H7 (cell line): ENCODE data around the gene SCYGR6. TPM values are rescaled to one million over a fixed set of nuclear protein-coding genes. Genes with fewer than 3 reads are reported as not detected.
"Not testable (repeated sequence)": the region's sequence is repeated elsewhere in the genome, so short reads cannot be mapped to it uniquely, and the experiment has no call there.

Source experiments
- DNase-seq: peaks from one replicate; pipeline ENCODE4 v3.0.0; 2012
- H3K27me3 ChIP-seq: 2 replicates; pipeline ENCODE4 v1.6.0; 2011; ENCODE audit warnings: mild to moderate bottlenecking, low read length; ENCODE audit not compliant: control insufficient read depth, insufficient read depth
- H3K36me3 ChIP-seq: replicated peaks from 2 replicates; pipeline ENCODE4 v1.5.1; 2011; ENCODE audit warnings: low read length; ENCODE audit not compliant: control insufficient read depth, insufficient read depth
- H3K4me3 ChIP-seq: 2 replicates; pipeline ENCODE4 v1.5.1; 2011; ENCODE audit warnings: low read depth, mild to moderate bottlenecking, control low read depth, low read length, moderate library complexity; ENCODE audit not compliant: insufficient read depth
- total RNA-seq: library from RNA; depleted of rRNA; stranded (reverse); fragments of >200 nt; shearing (Covaris generic); gene quantifications from 2 replicates; pipeline ENCODE4 v1.2.3, GENCODE V29; 2014

SCYGR6 gene
- total RNA-seq, 1 experiment from 2014 or later = not detected

DNA sequence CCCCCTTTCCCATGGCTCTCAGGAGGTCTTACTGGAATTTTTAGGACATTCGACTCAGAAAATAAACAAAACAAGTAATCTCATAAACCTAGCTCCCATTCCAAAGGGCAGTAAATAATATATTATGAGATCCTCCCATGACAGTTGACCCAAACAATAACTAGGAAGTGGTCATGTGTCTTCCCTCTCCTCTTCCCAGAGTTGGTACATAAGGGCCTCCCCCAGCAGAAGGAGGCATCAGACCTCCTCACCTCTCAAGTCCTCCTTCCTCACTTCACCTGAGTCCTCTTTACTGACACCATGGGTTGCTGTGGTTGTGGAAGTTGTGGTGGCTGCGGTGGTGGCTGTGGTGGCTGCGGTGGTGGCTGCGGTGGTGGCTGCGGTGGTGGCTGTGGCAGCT, 3.5 kb upstream of the SCYGR6 start, which contains the start of gene SCYGR7:
TSS of gene SCYGR7 (plus strand) at position 301 of the 400 bp plus-strand sequence. CDS start at position 301, 0 bp downstream.
- H3K27me3 ChIP-seq = no peaks in the 10 kb centered on the region
- no peak within 1 kb of the TSS for H3K4me3 ChIP-seq
- no peak for DNase-seq
- no peaks in the 10 kb centered on the region for H3K36me3 ChIP-seq

DNA sequence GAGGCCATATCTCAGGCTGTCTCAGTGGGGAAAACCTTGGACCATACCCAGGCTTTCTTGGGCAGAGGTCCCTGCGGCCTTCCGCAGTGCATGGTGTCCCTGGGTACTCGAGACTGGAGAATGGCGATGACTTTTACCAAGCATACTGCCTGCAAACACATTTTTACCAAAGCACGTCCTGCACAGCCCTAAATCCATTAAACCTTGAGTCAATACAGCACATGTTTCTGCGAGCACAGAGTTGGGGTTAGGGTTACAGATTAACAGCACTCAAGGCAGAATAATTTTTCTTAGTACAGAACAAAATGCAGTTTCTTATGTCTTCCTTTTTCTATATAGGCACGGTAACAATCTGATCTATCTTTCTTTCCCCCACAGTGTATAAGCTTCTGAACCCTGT, 1.7 kb downstream of the SCYGR6 start:
- not testable (repeated sequence) for H3K4me3 ChIP-seq, H3K27me3 ChIP-seq, DNase-seq, H3K36me3 ChIP-seq

DNA sequence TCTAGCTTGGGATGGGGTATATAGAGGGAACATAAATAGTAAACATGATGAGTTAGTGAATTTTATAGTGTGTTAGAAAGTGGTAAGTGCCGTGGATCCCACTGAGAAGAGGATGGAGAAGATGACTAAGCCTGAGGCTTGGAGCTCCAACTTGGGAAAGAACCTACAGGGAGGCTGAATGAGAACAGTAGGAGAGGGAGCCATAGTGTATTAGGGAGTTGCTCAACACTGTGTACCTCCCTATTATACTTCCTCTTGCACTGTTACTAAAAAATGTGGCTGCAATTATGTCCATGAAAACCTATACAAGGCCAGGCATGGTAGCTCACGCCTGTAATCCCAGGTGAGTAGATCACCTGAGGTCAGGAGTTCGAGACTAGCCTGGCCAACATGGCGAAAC, 3.9 kb downstream of the SCYGR6 start:
- peaks cover 4% of the 10 kb centered on the region; the same call in 1 of the 2 replicates for H3K27me3 ChIP-seq
- DNase-seq = no peak

DNA sequence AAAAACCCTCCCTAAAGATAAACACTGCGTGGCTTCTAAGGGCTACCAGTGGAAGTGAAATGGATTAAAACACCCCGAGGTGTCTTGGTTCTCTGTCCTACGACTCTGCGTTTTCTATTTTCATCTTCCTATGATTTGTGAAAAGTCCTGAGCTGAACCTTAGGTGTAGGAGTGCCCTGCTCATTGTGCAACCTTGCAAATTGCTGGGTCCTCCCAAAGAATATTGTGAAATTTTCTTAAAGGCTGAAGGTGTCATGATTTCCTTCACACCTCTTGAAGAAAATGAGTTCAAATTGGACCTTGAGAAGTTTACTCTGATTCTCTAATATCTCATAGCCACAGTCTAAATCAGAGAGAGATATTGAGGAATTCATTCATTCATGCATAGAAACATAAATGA, 4.9 kb downstream of the SCYGR6 start:
- Histone ChIP-seq H3K4me3 (no peak overlapping the region), H3K27me3 (peaks cover 4% of the 10 kb centered on the region; the same call in 1 of the 2 replicates), H3K36me3 (no peaks in the 10 kb centered on the region)
- DNase-seq = no peak

More for the DNA sequence above, 3.9 kb downstream of the SCYGR6 start:
- H3K4me3 ChIP-seq = no peak overlapping the region
- no peaks in the 10 kb centered on the region for H3K36me3 ChIP-seq

DNA sequence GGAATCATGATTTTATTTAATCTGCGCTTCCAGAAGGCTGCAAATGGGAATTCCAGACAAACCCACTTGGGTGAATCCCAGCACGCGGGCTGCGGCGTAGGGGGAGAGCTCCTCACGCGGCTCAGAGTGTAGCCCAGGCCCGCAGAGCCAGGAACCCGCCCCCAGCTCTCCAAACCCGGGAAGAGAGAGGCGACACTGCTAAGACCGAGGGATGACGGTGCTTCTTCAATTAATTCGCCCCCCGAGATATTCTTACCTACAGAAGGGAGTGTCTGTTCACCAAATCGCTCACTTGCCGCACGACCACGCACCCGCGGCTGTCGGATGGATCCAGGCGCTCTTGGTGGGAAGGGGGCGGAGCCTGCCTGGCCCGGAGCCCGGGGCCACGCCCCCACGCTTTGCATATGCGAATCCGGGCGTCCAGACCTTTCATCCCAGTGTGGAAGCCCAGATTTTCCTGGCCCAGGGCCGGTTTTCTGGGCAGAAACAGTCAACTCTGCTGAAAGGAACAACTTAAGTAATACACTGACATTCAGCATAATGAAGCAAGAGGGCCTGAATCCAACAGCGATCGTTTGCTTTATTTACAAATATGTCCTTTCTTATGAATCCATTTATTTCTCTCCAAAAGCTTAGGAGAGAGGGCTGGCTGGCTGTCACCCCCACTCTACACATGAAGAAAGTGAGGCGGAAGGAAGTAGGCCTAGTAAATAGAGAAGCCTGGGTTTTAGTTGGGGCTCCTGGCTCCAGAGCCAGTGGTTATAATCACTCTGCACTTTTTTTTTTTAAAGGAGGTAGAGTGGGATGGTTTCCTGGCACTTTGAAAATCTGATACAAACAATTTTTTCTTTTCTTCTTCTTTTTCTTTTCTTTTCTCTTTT, 6.6 kb downstream of the SCYGR6 start, which contains the start of gene SLC19A3:
TSS of gene SLC19A3 (minus strand) at position 342 of the 881 bp plus-strand sequence. CDS start 15,710 bp downstream, outside the sequence.
- peak within 1 kb of the TSS; percentile 57 for H3K4me3 ChIP-seq
- peaks cover 4% of the 10 kb centered on the region; the same call in 1 of the 2 replicates for H3K27me3 ChIP-seq
- H3K36me3 ChIP-seq = no peaks in the 10 kb centered on the region
- peak; percentile 94 for DNase-seq

DNA sequence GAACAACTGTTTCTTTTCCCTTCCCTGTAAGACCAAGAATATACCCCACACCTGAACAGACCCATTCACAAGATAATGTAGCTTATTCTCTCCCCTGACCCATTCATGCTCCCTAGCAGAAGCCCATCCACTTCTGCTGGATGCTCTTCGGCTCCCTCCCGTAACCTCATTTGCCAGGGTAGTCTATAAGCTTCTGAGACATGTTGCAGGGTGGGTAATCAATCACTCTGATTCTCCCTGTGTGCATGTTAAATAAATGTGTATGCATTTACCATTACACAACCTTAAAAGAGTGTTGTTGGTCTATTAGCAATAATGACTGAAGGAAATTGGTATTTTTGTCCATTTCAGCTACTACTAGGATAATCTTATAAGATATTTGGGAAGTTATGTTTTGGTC, 8.1 kb downstream of the SCYGR6 start:
- no peak for DNase-seq
- Histone ChIP-seq H3K4me3 (no peak overlapping the region), H3K27me3 (peaks cover 4% of the 10 kb centered on the region; the same call in 1 of the 2 replicates)

DNA sequence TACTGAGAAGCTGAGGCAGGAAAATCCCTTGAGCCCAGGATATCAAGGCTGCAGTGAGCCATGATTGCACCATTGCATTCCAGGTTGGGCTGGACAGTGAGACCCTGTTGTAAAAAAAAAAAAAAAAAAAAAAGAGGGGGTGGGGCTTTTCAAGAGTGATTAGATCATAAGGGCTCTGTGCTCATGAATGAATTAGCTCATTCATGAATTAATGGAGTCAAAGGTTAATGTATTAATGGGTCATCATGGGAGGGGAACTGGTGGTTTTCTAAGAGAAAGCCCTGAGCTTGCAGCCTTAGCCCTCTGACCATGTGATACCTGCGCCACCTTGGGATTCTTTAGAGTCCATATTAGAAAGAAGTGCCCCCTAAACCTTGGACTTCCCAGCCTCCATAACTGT, 11.3 kb downstream of the SCYGR6 start:
- no peak for DNase-seq
- no peaks in the 10 kb centered on the region for H3K36me3 ChIP-seq
- H3K27me3 ChIP-seq = peaks cover 4% of the 10 kb centered on the region; the same call in 1 of the 2 replicates
- no peak overlapping the region for H3K4me3 ChIP-seq

More for the DNA sequence above, 8.1 kb downstream of the SCYGR6 start:
- no peaks in the 10 kb centered on the region for H3K36me3 ChIP-seq

DNA sequence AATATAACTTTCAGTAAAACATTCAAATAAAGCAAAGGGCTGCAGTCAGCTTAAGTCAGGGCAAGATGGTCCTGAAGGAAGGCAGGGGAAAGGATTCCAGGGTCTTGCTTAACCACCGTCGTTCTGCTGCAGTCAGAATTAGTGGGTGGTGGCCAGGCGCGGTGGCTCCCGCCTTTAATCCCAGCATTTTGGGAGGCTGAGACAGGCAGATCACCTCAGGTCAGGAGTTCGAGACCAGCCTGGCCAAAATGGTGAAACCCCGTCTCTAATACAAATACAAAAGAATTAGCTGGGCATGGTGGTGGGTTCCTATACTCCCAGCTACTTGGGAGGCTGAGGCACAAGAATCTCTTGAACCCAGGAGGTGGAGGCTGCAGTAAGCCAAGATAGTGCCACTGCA, 13.6 kb downstream of the SCYGR6 start:
- Histone ChIP-seq H3K27me3 (no peaks in the 10 kb centered on the region), H3K36me3 (no peaks in the 10 kb centered on the region), H3K4me3 (no peak overlapping the region)
- DNase-seq = no peak

DNA sequence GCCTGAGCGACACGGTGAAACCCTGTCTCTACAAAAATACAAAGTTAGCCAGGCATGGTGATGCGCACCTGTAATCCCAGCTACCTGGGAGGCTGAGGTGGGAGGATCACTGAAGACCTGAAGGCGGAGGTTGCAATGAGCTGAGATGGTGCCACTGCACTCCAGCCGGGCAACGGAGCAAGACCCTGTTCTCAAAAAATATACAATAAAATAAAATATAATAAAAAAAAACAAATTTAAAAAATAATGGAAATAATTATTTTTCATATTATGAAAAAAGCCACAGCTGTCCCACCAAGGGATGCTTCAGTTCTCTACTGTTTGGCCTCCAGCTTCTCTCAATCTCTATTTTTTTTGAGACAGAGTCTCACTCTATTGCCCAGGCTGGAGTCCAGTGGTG, 17.2 kb downstream of the SCYGR6 start:
- no peak for DNase-seq
- Histone ChIP-seq H3K36me3 (no peaks in the 10 kb centered on the region), H3K27me3 (no peaks in the 10 kb centered on the region), H3K4me3 (no peak overlapping the region)

DNA sequence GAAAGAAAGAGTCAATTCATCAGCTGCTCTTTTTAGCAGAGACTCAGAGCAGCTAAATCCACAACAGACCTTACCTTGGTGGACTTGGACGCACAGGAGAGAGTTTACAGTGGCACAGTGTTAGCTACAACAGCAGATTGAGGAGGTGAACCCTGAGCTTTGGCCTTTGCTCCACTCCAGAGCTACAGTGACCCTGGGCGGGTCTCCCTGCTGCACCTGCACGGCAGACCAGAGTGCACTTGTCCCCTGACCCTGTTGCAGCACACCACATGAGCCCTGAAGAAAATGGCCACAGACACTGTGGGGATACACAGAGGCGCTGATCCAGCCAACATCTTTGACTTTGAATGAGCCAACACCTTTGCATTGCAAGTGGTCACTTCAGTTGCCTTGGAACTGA, 17.7 kb downstream of the SCYGR6 start:
- H3K4me3 ChIP-seq = no peak overlapping the region
- no peaks in the 10 kb centered on the region for H3K36me3 ChIP-seq
- H3K27me3 ChIP-seq = no peaks in the 10 kb centered on the region
- no peak for DNase-seq

DNA sequence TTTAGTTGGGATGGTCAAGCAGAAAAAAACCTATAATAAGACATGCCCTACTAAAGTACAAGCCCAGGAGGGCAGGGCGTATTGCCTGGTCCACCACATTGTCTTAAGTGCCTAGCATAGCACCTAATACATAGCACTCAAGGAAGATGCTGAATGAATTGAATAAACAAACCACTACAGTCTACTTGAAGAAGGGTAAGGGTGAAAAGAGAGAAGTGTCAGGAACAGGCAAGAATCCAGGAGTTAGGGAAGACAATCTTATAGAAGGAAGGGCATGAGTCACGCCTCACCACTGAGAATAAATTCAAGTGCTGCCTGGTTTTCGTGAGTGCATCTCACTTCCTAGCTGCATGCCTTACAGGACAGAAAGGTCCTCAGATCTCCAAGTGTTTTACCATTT, 20.6 kb downstream of the SCYGR6 start:
- H3K36me3 ChIP-seq = no peaks in the 10 kb centered on the region; the same call in 1 of the 2 replicates
- H3K4me3 ChIP-seq = no peak overlapping the region
- no peaks in the 10 kb centered on the region for H3K27me3 ChIP-seq
- DNase-seq = no peak

DNA sequence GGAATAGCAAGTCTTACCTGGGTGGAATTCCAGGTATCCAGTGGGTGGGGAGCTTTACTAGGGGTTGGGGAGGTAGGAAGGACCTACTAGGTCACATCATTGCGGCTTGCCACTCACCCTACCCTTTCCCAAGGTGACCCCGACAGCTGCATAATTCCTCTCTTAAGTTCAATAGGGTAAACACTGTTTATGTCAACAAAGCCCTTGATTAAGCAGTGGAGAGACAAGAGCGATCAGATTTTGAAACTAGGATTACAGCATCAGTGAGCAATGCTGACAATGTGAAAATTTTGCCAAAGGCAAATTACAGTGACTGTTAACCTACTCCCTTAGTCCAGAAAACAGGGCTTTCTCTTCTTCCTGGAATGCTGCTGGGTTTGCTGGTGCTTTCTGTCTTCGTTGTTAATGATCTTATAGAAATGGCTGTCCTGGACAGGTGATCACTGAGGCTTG, 21.3 kb downstream of the SCYGR6 start:
- no peak for DNase-seq
- H3K4me3 ChIP-seq = no peak overlapping the region
- no peaks in the 10 kb centered on the region for H3K27me3 ChIP-seq
- H3K36me3 ChIP-seq = no peaks in the 10 kb centered on the region; the same call in 1 of the 2 replicates

DNA sequence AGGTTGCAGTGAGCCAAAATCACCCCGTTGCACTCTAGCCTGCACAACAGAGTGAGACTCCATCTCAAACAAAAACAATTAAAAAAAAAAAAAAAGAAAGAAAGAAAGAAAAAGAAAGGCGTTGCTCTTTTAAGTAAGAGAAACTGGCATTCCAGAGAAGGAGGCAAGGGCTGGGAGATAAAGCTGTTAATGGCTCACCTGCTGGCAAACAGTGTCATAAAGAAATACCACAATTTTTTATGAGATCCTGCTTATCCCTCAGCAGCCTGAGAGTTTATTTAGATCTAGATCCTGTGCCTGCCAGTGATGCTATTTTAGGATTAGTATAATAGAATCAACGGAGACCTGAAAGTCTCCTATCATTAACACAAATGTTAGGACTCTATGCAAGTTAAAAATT, 23.0 kb downstream of the SCYGR6 start:
- Histone ChIP-seq H3K36me3 (no peaks in the 10 kb centered on the region; the same call in 1 of the 2 replicates), H3K27me3 (no peaks in the 10 kb centered on the region), H3K4me3 (no peak overlapping the region)
- no peak for DNase-seq

DNA sequence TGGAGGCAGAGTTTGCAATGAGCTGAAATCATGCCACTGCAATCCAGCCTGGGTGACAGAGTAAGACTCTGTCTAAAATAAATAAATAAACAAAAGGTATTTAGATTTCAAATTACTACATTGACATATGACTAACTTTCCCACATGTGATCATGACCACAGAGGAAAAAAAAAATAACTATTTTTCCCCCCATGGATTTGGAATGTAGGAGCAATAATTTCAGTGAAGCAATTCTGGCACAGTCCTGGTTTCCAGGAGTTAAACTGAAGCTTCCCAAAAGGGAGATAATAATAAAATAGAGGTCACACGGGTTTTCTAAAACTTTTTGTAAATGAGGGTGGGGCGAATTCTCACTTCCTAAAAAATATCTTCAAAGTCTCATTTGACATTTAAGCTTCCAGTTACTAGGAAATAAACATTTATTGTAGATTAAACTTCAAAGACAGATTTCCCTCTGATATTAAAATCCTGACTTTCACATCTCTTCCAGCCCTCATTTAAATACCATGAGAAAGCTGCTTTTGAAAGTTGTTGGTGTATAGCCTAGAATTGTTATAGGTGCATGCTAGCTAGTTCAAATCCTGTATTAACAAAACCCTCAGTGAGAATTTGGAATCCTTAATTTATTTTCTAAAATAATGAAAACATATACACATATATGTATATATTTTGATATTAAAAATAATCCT, 27.4 kb downstream of the SCYGR6 start:
- H3K36me3 ChIP-seq = no peaks in the 10 kb centered on the region; the same call in 1 of the 2 replicates

More for the DNA sequence above, 27.4 kb downstream of the SCYGR6 start:
- H3K4me3 ChIP-seq = no peak overlapping the region
- H3K27me3 ChIP-seq = no peaks in the 10 kb centered on the region
- no peak for DNase-seq
